Pancreas (tissue), 10 donors: ENCODE data around the gene CBFA2T2. TPM values are rescaled to one million over a fixed set of nuclear protein-coding genes. Genes with fewer than 3 reads are reported as not detected.

ENCODE experiments used
- ATAC-seq, 4 donors: fragments of 200-7000 bp; cut with Tn5 transposase; one replicate each; pipeline versions ENCODE4 v1.8.0 to v1.9.1; 2020; ENCODE audit warnings: mild to moderate bottlenecking in 4 of 4, moderate library complexity in 4 of 4
- DNase-seq, 6 donors: peaks; one replicate each; pipeline ENCODE4 v3.0.0-alpha.2; 2020
- FAIRE-seq: peaks from 2 replicates; lab custom pipeline; 2012; peaks lifted over from hg19 to GRCh38; lab: Jason Lieb, UNC
- H3K27ac ChIP-seq, 4 donors: fragments of 200-600 bp; sonication (generic); 1 replicate in 3 of 4; 2 replicates in 1 of 4; pipeline versions ENCODE4 v1.5.0 to v1.8.0; 2020
- H3K27me3 ChIP-seq, 4 donors: fragments of 200-600 bp; one replicate each; pipeline ENCODE4 v1.8.0; 2021
- H3K36me3 ChIP-seq, 3 donors: fragments of 200-600 bp; sonication (generic) in 1 of 3; one replicate each; pipeline versions ENCODE4 v1.5.0 to v1.8.0; 2020 to 2021
- H3K4me1 ChIP-seq, 3 donors: fragments of 200-600 bp; one replicate each; pipeline ENCODE4 v1.8.0; 2021
- H3K4me3 ChIP-seq, 4 donors: fragments of 200-600 bp; sonication (generic) in 2 of 4; one replicate each; pipeline versions ENCODE4 v1.5.0 to v1.8.0; 2020 to 2021
- H3K9me3 ChIP-seq, 4 donors: fragments of 200-600 bp; one replicate each; pipeline ENCODE4 v1.8.0; 2021
- WGBS, 2 donors: extraction: QIAGEN DNeasy Blood & Tissue Kit; methylation state at CpG; one replicate each; pipeline ENCODE4 v1.1.7; 2013; 5-methylcytosine and 5-hydroxymethylcytosine counted together
- intact Hi-C, 3 donors: fragments of 100-400 bp; cut with DNase I; formaldehyde crosslinking; loops; one replicate each; pipeline versions ENCODE4 v1.11.1 to v1.14.2; 2022
- polyA plus RNA-seq, 2 donors: library from polyadenylated mRNA; stranded (reverse); fragments of 200-250 nt; gene quantifications; one replicate each; pipeline ENCODE4 v1.2.3, GENCODE V29; 2013
- total RNA-seq, 6 donors: library from RNA; stranded (reverse); fragmentation: NEBNext Ultra II Directional in 4 of 6; extraction: Animal tissue kit (Norgen Biotek cat#: 25700) in 4 of 6; gene quantifications; one replicate each; pipeline versions ENCODE4 v1.2.1 to v1.2.4, GENCODE V29; 2021 to 2023
- TF ChIP-seq, protein P1 (sequence below), 4 donors: fragments of 200-600 bp; sonication (generic) in 3 of 4; IDR thresholded peaks; one replicate each; pipeline versions ENCODE4 v1.5.0 to v1.8.0; 2021; ENCODE audit warnings: antibody characterized with exemption in 4 of 4
- donor health status: healthy with polysubstance abuse.
- donor health status: DM: no; HTN: no; CAD: no; lungs with moderate emphysema.
- donor health status: DM: no; HTN: no; CAD: no.
- donor health status: control.
- donor health status: control.
- donor health status: Bipolar disorder and iron deficiency.
- donor health status: DM: yes; HTN: yes; CAD: no.
- donor health status: DM: no; HTN: no; CAD: no.
- donor health status: DM: no; HTN: no; CAD: no.
- donor health status: DM: yes; HTN: yes; CAD: no.

CBFA2T2 gene
- total and polyA plus RNA-seq, 8 donors: 4.7 to 11.6 (median 7.5) TPM

DNA sequence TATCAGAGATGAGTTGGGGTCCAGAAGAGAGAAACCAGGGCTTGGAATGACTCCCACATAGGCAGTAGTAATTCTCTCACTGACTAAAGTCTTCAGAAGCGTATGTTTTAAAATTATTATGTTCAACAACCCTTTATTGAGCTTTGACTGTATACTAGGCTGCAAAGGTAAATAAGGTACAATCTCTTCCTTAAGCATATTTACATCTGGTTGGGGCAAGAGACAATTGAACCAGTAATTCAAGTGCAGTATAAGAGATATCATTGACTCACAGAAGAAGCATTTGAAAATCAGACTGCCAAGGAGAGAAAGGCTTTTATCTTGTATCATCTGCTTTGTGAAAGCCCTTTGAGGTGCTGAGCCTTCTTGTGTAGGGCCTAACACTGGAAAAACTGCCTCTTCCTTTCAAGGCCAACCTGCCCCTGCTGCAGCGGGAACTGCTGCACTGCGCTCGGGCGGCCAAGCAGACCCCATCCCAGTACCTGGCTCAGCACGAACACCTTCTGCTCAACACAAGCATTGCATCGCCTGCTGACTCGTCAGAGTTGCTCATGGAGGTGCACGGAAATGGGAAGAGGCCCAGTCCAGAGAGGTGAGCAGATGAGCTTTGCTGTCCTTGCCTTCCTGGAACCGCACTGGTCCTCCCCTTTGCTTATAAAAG lies 132.9 kb downstream of the CBFA2T2 start:
- Histone ChIP-seq H3K27ac (no peak overlapping the region), H3K27me3 (no peaks in the 10 kb centered on the region), H3K36me3 (peaks cover 0 to 11% (median 0%) of the 10 kb centered on the region in 3 donors), H3K4me3 (no peak overlapping the region), H3K4me1 (no peaks in the 10 kb centered on the region), H3K9me3 (no peaks in the 10 kb centered on the region)
- ATAC-seq (no peak), FAIRE-seq (no peak), DNase-seq (no peak)
- intact Hi-C loops: no loop called here
- WGBS, 2 donors: 96% methylated on average over 10 of the region's 10 CpGs
- TF ChIP-seq, protein P1, sequence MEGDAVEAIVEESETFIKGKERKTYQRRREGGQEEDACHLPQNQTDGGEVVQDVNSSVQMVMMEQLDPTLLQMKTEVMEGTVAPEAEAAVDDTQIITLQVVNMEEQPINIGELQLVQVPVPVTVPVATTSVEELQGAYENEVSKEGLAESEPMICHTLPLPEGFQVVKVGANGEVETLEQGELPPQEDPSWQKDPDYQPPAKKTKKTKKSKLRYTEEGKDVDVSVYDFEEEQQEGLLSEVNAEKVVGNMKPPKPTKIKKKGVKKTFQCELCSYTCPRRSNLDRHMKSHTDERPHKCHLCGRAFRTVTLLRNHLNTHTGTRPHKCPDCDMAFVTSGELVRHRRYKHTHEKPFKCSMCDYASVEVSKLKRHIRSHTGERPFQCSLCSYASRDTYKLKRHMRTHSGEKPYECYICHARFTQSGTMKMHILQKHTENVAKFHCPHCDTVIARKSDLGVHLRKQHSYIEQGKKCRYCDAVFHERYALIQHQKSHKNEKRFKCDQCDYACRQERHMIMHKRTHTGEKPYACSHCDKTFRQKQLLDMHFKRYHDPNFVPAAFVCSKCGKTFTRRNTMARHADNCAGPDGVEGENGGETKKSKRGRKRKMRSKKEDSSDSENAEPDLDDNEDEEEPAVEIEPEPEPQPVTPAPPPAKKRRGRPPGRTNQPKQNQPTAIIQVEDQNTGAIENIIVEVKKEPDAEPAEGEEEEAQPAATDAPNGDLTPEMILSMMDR (IDR thresholded peaks at IDR 0.05): no peak

DNA sequence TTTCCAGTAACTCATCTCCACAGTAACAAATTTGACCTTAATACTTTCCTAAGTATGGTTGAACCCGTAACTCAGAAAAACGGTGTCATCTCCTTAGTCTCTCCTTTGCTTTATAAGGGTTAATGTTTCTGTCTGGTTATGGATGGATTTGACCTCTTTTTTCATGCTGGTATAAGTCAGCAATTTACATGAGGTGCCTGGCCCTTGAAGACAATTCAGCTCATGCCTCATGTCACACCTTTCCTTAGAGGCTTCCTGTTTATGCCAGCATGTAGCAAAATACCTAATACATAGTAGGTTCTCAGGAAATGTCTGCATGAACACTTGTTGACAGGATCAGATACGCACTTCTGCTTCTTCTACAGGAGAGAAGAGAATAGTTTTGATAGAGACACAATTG lies 134.5 kb downstream of the CBFA2T2 start:
- H3K36me3 ChIP-seq: peaks cover 0 to 17% (median 0%) of the 10 kb centered on the region in 3 donors
- H3K27me3 ChIP-seq: no peaks in the 10 kb centered on the region
- DNase-seq (no peak), FAIRE-seq (no peak), ATAC-seq (no peak)
- intact Hi-C loops: no loop called here
- H3K4me1 ChIP-seq: no peaks in the 10 kb centered on the region
- TF ChIP-seq, protein P1 (IDR thresholded peaks at IDR 0.05): no peak
- H3K4me3 ChIP-seq: no peak overlapping the region
- H3K9me3 ChIP-seq: no peaks in the 10 kb centered on the region
- WGBS, 2 donors: 88 to 92% methylated on average over 3 of the region's 3 CpGs
- H3K27ac ChIP-seq: no peak overlapping the region

DNA sequence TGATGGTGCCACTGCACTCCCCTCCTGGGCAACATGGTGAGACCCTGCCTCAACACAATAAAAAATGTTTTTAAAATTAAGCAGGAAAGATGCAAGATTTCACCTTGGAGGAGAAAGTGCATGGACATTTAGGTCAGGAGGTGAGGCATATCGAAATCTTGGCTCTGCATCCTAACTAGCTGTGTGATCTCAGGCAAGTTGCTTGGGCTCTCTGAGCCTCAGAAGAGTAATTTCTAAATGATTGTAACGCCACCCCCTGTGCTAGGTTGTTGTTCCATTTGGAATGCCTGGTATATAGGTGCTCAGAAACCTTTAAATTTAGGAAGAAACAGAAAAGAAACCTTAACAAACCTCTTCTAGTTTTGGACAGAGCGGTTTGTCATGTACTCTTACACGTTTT lies 136.3 kb downstream of the CBFA2T2 start:
- no peak overlapping the region for H3K4me3 ChIP-seq
- H3K27ac ChIP-seq: no peak overlapping the region
- ATAC-seq: no peak
- FAIRE-seq: no peak
- H3K36me3 ChIP-seq: peaks cover 0 to 25% (median 0%) of the 10 kb centered on the region in 3 donors
- TF ChIP-seq, protein P1 (IDR thresholded peaks at IDR 0.05): no peak
- intact Hi-C loops: no loop called here
- 95% methylated on average over 4 of the region's 4 CpGs for WGBS, 2 donors
- no peaks in the 10 kb centered on the region for H3K4me1 ChIP-seq
- no peaks in the 10 kb centered on the region for H3K9me3 ChIP-seq
- DNase-seq: no peak
- no peaks in the 10 kb centered on the region for H3K27me3 ChIP-seq

DNA sequence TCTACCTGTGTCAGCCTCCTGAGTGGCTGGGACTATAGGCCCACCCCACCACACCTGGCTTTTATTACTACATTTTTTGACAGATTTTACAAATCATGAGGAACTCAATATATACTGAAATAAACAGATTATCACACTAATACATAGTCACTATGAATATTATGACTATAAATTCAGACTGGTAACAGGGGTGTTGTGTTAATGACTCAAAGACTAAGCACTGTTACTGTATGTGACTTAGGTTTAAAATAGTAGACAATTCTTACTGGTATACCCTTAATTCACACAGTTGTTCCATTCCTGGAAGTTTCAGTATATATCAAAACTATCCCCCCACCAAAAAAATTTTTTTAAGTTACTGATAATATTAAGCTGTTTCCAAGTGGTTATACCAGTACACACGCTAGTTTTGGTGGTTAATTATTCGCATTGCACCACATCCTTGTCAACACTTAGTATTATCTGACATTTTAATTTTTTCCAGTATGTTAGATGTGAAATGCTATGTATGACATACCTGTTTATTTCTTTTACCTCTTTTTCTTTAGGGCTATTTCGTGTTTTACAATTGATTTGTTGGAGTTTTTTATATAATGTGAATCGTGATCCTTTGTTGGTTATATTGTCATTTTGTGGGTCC lies 137.8 kb downstream of the CBFA2T2 start:
- Histone ChIP-seq H3K36me3 (peaks cover 0 to 25% (median 0%) of the 10 kb centered on the region in 3 donors), H3K4me1 (no peaks in the 10 kb centered on the region), H3K4me3 (no peak overlapping the region), H3K27ac (no peak overlapping the region), H3K9me3 (no peaks in the 10 kb centered on the region), H3K27me3 (no peaks in the 10 kb centered on the region)
- no peak for ATAC-seq
- TF ChIP-seq, protein P1 (IDR thresholded peaks at IDR 0.05): no peak
- WGBS, 2 donors: 98 to 99% methylated on average over 4 of the region's 4 CpGs
- no peak for DNase-seq
- intact Hi-C loops: no loop called here
- no peak for FAIRE-seq

DNA sequence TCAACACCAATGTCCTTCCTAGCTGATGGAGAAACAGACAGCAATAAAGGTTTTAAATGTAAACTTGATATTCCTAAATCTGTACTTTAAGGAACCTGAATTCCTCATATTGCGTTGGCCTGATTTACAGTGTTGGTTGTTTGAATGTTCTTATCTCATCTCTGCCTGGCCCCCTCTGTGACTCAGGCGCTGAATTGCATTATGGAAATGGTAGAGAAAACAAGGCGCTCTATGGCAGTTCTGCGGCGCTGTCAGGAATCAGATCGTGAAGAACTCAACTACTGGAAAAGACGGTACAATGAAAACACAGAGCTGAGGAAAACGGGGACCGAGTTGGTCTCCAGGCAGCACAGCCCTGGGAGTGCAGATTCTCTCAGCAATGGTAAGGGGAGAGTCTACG lies 139.6 kb downstream of the CBFA2T2 start:
- Histone ChIP-seq H3K9me3 (no peaks in the 10 kb centered on the region), H3K36me3 (peaks cover 0 to 22% (median 0%) of the 10 kb centered on the region in 3 donors), H3K27me3 (no peaks in the 10 kb centered on the region), H3K27ac (no peak overlapping the region), H3K4me1 (no peaks in the 10 kb centered on the region), H3K4me3 (no peak overlapping the region)
- DNase-seq (no peak), FAIRE-seq (no peak), ATAC-seq (no peak)
- intact Hi-C loops: no loop called here
- TF ChIP-seq, protein P1 (IDR thresholded peaks at IDR 0.05): no peak
- 92 to 95% methylated on average over 10 of the region's 10 CpGs for WGBS, 2 donors
